Stimulated activated CD8-positive, alpha-beta memory T cell treated with anti-CD3 and anti-CD28 coated beads, Interleukin-4, amount 100 ng/mL, for 1 hour (primary cell): ENCODE data around the gene SECTM1.

Experiments used
- DNase-seq, 2 donors: peaks; one replicate each; pipeline ENCODE4 v3.0.0-alpha.2; 2020; ENCODE audit warnings: low read depth in 2 of 2, low spot score in 1 of 2

Gene SECTM1

GRCh38 chr17:82300707-82301270 lies 32.8 kb downstream of the SECTM1 start:
- peak in 1 of 2 donors; percentile 56 for DNase-seq

GRCh38 chr17:82300228-82300627 lies 33.3 kb downstream of the SECTM1 start:
- no peak for DNase-seq

- no peak for DNase-seq
Observed at GRCh38 chr17:82299452-82299851, 34.1 kb downstream of the SECTM1 start.

GRCh38 chr17:82298538-82299421 lies 34.8 kb downstream of the SECTM1 start:
- DNase-seq: no peak

GRCh38 chr17:82297714-82298537 lies 35.6 kb downstream of the SECTM1 start:
- peak; percentile 87 to 90 for DNase-seq

GRCh38 chr17:82297280-82297713 lies 36.3 kb downstream of the SECTM1 start:
- DNase-seq: peak; percentile 79 to 82

- no peak for DNase-seq
Observed at GRCh38 chr17:82296511-82297279, 36.9 kb downstream of the SECTM1 start.

GRCh38 chr17:82295472-82295814 lies 38.1 kb downstream of the SECTM1 start:
- DNase-seq: no peak

GRCh38 chr17:82294064-82294773 lies 39.3 kb downstream of the SECTM1 start:
- no peak for DNase-seq

- peak; percentile 72 to 85 for DNase-seq
Observed at GRCh38 chr17:82292251-82293154, 41.1 kb downstream of the SECTM1 start.

- no peak for DNase-seq
Observed at GRCh38 chr17:82291582-82292250, 41.9 kb downstream of the SECTM1 start.

- DNase-seq: no peak
Observed at GRCh38 chr17:82287868-82288801, 45.4 kb downstream of the SECTM1 start.

GRCh38 chr17:82287013-82287867 lies 46.3 kb downstream of the SECTM1 start:
- DNase-seq: no peak

- DNase-seq: no peak
Observed at GRCh38 chr17:82285141-82285540, 48.4 kb downstream of the SECTM1 start.

- no peak for DNase-seq
Observed at GRCh38 chr17:82283208-82283749, 50.3 kb downstream of the SECTM1 start.
